ENCODE measurements around the gene SHC4.
A peak's percentile ranks its signal among the peaks of the same experiment; 100 is the strongest.
"Not testable (repeated sequence)": the region's sequence is repeated elsewhere in the genome, so short reads cannot be mapped to it uniquely, and the experiment has no call there.

Gene SHC4

GRCh38 chr15:48856942-48857341, 106.8 kb downstream of the SHC4 start:
- no peak overlapping the region for H3K14ac ChIP-seq (ENCODE audit: low read length in 2 of 2)
- no peak overlapping the region for H2BK5ac ChIP-seq (ENCODE audit: low read depth, low read length, poor library complexity, severe bottlenecking)
- peak overlapping the region; percentile 46 for H2BK120ac ChIP-seq (ENCODE audit: low read depth, low read length)
- H3K79me1 ChIP-seq (replicated peaks; ENCODE audit: low read length, poor library complexity, severe bottlenecking) = no peaks in the 10 kb centered on the region
- no peak overlapping the region for H4K8ac ChIP-seq (ENCODE audit: low read length)
- peak; percentile 67 for DNase-seq
- H2AK5ac ChIP-seq (ENCODE audit: low read length, severe bottlenecking) = no peak overlapping the region
- H3K27ac ChIP-seq (ENCODE audit: low read length, poor library complexity, severe bottlenecking) = peak overlapping the region; percentile 48
- H3K9ac ChIP-seq (ENCODE audit: low read length) = peak overlapping the region; percentile 76
- H2BK12ac ChIP-seq (ENCODE audit: low read length in 2 of 2) = no peak overlapping the region
- H2BK15ac ChIP-seq (ENCODE audit: low read depth, poor library complexity, severe bottlenecking) = no peak overlapping the region
- H3K4me1 ChIP-seq (ENCODE audit: control insufficient read depth, insufficient read depth, low read depth, low read length) = peaks cover 1% of the 10 kb centered on the region
- H3K18ac ChIP-seq (ENCODE audit: low read depth in 1 of 2, low read length in 2 of 2) = peak overlapping the region in 1 of 2 experiments; percentile 75
- H4K91ac ChIP-seq (ENCODE audit: low read length) = no peak overlapping the region
- no peak overlapping the region for H2AFZ ChIP-seq (ENCODE audit: low read depth, low read length)
- H3K4ac ChIP-seq (ENCODE audit: low read depth in 1 of 2, low read length in 2 of 2) = peak overlapping the region in 1 of 2 experiments; percentile 18
- no peak overlapping the region for H3K23ac ChIP-seq (ENCODE audit: low read length in 2 of 2)
- no peak overlapping the region for H3K4me2 ChIP-seq (ENCODE audit: low read length, poor library complexity, severe bottlenecking)
- no peaks in the 10 kb centered on the region for H3K9me3 ChIP-seq (ENCODE audit: control insufficient read depth, low read length)
- H3K36me3 ChIP-seq (ENCODE audit: control insufficient read depth in 1 of 2, insufficient read depth in 2 of 2, low read depth in 1 of 2, low read length in 2 of 2) = no peaks in the 10 kb centered on the region
- WGBS = 11% methylated on average over 2 of the region's 2 CpGs
- no peak overlapping the region for H3K4me3 ChIP-seq (ENCODE audit: insufficient read depth in 1 of 2, low read depth in 1 of 2, low read length in 2 of 2)
- no peaks in the 10 kb centered on the region for H3K27me3 ChIP-seq (ENCODE audit: control insufficient read depth in 1 of 2, insufficient read depth in 1 of 2, low read length in 2 of 2)

GRCh38 chr15:48855501-48856440, 107.9 kb downstream of the SHC4 start:
- H4K91ac ChIP-seq (ENCODE audit: low read length) = no peak overlapping the region
- no peak overlapping the region for H3K4ac ChIP-seq (ENCODE audit: low read depth in 1 of 2, low read length in 2 of 2)
- H3K36me3 ChIP-seq (ENCODE audit: control insufficient read depth in 1 of 2, insufficient read depth in 2 of 2, low read depth in 1 of 2, low read length in 2 of 2) = no peaks in the 10 kb centered on the region
- no peaks in the 10 kb centered on the region for H3K9me3 ChIP-seq (ENCODE audit: control insufficient read depth, low read length)
- H2BK12ac ChIP-seq (ENCODE audit: low read length in 2 of 2) = no peak overlapping the region
- WGBS = 48% methylated on average over 4 of the region's 6 CpGs
- peaks cover 1% of the 10 kb centered on the region for H3K4me1 ChIP-seq (ENCODE audit: control insufficient read depth, insufficient read depth, low read depth, low read length)
- H2AK5ac ChIP-seq (ENCODE audit: low read length, severe bottlenecking) = peak overlapping the region; percentile 64
- DNase-seq = peak; percentile 60
- H2AFZ ChIP-seq (ENCODE audit: low read depth, low read length) = no peak overlapping the region
- H2BK120ac ChIP-seq (ENCODE audit: low read depth, low read length) = no peak overlapping the region
- H2BK15ac ChIP-seq (ENCODE audit: low read depth, poor library complexity, severe bottlenecking) = no peak overlapping the region
- peak overlapping the region; percentile 13 for H3K27ac ChIP-seq (ENCODE audit: low read length, poor library complexity, severe bottlenecking)
- no peak overlapping the region for H3K4me2 ChIP-seq (ENCODE audit: low read length, poor library complexity, severe bottlenecking)
- no peak overlapping the region for H2BK5ac ChIP-seq (ENCODE audit: low read depth, low read length, poor library complexity, severe bottlenecking)
- H3K18ac ChIP-seq (ENCODE audit: low read depth in 1 of 2, low read length in 2 of 2) = peak overlapping the region in 1 of 2 experiments; percentile 62
- no peaks in the 10 kb centered on the region for H3K27me3 ChIP-seq (ENCODE audit: control insufficient read depth in 1 of 2, insufficient read depth in 1 of 2, low read length in 2 of 2)
- peak overlapping the region; percentile 69 for H4K8ac ChIP-seq (ENCODE audit: low read length)
- no peaks in the 10 kb centered on the region for H3K79me1 ChIP-seq (replicated peaks; ENCODE audit: low read length, poor library complexity, severe bottlenecking)
- peak overlapping the region in 1 of 2 experiments; percentile 47 for H3K4me3 ChIP-seq (ENCODE audit: insufficient read depth in 1 of 2, low read depth in 1 of 2, low read length in 2 of 2)
- no peak overlapping the region for H3K14ac ChIP-seq (ENCODE audit: low read length in 2 of 2)
- H3K9ac ChIP-seq (ENCODE audit: low read length) = peak overlapping the region; percentile 76
- no peak overlapping the region for H3K23ac ChIP-seq (ENCODE audit: low read length in 2 of 2)

GRCh38 chr15:48854434-48854833, 109.3 kb downstream of the SHC4 start:
- H3K4ac ChIP-seq (ENCODE audit: low read depth in 1 of 2, low read length in 2 of 2); H2BK5ac ChIP-seq (ENCODE audit: low read depth, low read length, poor library complexity, severe bottlenecking); H3K18ac ChIP-seq (ENCODE audit: low read depth in 1 of 2, low read length in 2 of 2); H3K27me3 ChIP-seq (ENCODE audit: control insufficient read depth in 1 of 2, insufficient read depth in 1 of 2, low read length in 2 of 2); H2AFZ ChIP-seq (ENCODE audit: low read depth, low read length); H4K8ac ChIP-seq (ENCODE audit: low read length); H3K9me3 ChIP-seq (ENCODE audit: control insufficient read depth, low read length); H2BK12ac ChIP-seq (ENCODE audit: low read length in 2 of 2); DNase-seq; H2BK120ac ChIP-seq (ENCODE audit: low read depth, low read length); H3K4me2 ChIP-seq (ENCODE audit: low read length, poor library complexity, severe bottlenecking); H3K4me3 ChIP-seq (ENCODE audit: insufficient read depth in 1 of 2, low read depth in 1 of 2, low read length in 2 of 2); H3K27ac ChIP-seq (ENCODE audit: low read length, poor library complexity, severe bottlenecking); H3K14ac ChIP-seq (ENCODE audit: low read length in 2 of 2); H3K4me1 ChIP-seq (ENCODE audit: control insufficient read depth, insufficient read depth, low read depth, low read length); H4K91ac ChIP-seq (ENCODE audit: low read length); H3K23ac ChIP-seq (ENCODE audit: low read length in 2 of 2); H2BK15ac ChIP-seq (ENCODE audit: low read depth, poor library complexity, severe bottlenecking); H3K36me3 ChIP-seq (ENCODE audit: control insufficient read depth in 1 of 2, insufficient read depth in 2 of 2, low read depth in 1 of 2, low read length in 2 of 2); H2AK5ac ChIP-seq (ENCODE audit: low read length, severe bottlenecking); H3K79me1 ChIP-seq (replicated peaks; ENCODE audit: low read length, poor library complexity, severe bottlenecking); H3K9ac ChIP-seq (ENCODE audit: low read length): not testable (repeated sequence)
- 92% methylated on average over 2 of the region's 3 CpGs for WGBS

- Histone ChIP-seq H3K27me3 (ENCODE audit: control insufficient read depth in 1 of 2, insufficient read depth in 1 of 2, low read length in 2 of 2) (no peaks in the 10 kb centered on the region), H3K18ac (ENCODE audit: low read depth in 1 of 2, low read length in 2 of 2) (no peak overlapping the region), H2BK5ac (ENCODE audit: low read depth, low read length, poor library complexity, severe bottlenecking) (no peak overlapping the region), H3K4me3 (ENCODE audit: insufficient read depth in 1 of 2, low read depth in 1 of 2, low read length in 2 of 2) (no peak overlapping the region), H2BK120ac (ENCODE audit: low read depth, low read length) (no peak overlapping the region), H3K9me3 (ENCODE audit: control insufficient read depth, low read length) (no peaks in the 10 kb centered on the region), H3K79me1 (replicated peaks; ENCODE audit: low read length, poor library complexity, severe bottlenecking) (no peaks in the 10 kb centered on the region), H4K91ac (ENCODE audit: low read length) (no peak overlapping the region), H3K4me1 (ENCODE audit: control insufficient read depth, insufficient read depth, low read depth, low read length) (peaks cover 1% of the 10 kb centered on the region), H3K9ac (ENCODE audit: low read length) (no peak overlapping the region), H3K27ac (ENCODE audit: low read length, poor library complexity, severe bottlenecking) (no peak overlapping the region), H2AFZ (ENCODE audit: low read depth, low read length) (no peak overlapping the region), H2BK12ac (ENCODE audit: low read length in 2 of 2) (no peak overlapping the region), H3K4me2 (ENCODE audit: low read length, poor library complexity, severe bottlenecking) (no peak overlapping the region), H2BK15ac (ENCODE audit: low read depth, poor library complexity, severe bottlenecking) (no peak overlapping the region), H2AK5ac (ENCODE audit: low read length, severe bottlenecking) (no peak overlapping the region), H3K36me3 (ENCODE audit: control insufficient read depth in 1 of 2, insufficient read depth in 2 of 2, low read depth in 1 of 2, low read length in 2 of 2) (no peaks in the 10 kb centered on the region), H3K23ac (ENCODE audit: low read length in 2 of 2) (no peak overlapping the region), H3K14ac (ENCODE audit: low read length in 2 of 2) (no peak overlapping the region), H4K8ac (ENCODE audit: low read length) (no peak overlapping the region), H3K4ac (ENCODE audit: low read depth in 1 of 2, low read length in 2 of 2) (no peak overlapping the region)
- DNase-seq = no peak
These were observed 111.8 kb downstream of the SHC4 start for GRCh38 chr15:48851956-48852355.
